ENCODE data around the gene CAMK1G. TPM values are rescaled to one million over a fixed set of nuclear protein-coding genes. Genes with fewer than 3 reads are reported as not detected.
A peak's percentile ranks its signal among the peaks of the same experiment; 100 is the strongest.

Gene CAMK1G
- total RNA-seq, 2 experiments from 2014 or later, result 0.69 to 0.94 TPM

DNA sequence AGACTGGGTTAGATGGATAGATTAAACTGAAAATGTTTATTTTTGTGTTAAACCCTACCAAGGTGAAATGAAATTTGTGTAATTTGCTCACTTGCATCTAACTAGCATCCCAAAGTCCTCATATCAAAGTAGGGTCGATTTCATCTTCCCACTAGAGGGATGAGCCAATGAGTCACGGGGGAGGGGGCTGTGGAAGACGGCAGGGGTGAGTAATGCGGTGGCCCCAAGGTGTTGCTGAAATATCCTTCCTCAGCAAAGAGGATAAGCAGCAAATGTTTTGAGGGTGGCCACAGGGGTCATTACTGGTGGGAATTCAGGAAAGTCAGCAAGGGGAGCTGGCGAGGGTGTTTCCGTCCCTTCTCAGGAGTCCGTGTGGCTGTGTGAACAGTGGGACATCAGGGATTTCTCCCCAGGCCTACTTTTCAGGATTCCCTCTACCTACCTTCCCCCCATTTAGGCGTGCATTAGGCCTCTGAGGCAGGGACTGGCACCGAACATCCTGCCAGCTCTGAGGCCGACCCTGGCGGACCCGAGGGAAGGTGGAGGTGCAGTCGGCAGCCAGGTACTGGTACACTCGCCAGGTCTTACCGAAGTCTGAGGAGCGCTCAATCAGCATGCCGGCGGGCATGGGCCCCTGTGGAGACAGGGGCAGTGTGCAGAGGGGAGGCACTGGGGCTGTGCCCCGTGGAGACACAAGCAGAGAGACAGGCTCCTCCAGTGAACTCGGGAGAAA, 50.7 kb downstream of the CAMK1G start:
- Mint-ChIP-seq H3K27me3 (no peaks in the 10 kb centered on the region), H3K4me1 (ENCODE audit: low read depth) (peaks cover 5% of the 10 kb centered on the region), H3K4me3 (no peak overlapping the region), H3K27ac (no peak overlapping the region), H3K9me3 (no peaks in the 10 kb centered on the region), H3K36me3 (no peaks in the 10 kb centered on the region)
- no peak for DNase-seq
- CTCF ChIA-PET, result interaction anchor here (0.8 to 2.0 kb wide), 3 partner anchors 52 to 67 kb away, joined by 3 to 5 read pairs (median 4); no protein-coding TSS in a partner anchor
- intact Hi-C loops (cut with micrococcal nuclease), result no loop called here
- POLR2A ChIA-PET, result no interaction called here

DNA sequence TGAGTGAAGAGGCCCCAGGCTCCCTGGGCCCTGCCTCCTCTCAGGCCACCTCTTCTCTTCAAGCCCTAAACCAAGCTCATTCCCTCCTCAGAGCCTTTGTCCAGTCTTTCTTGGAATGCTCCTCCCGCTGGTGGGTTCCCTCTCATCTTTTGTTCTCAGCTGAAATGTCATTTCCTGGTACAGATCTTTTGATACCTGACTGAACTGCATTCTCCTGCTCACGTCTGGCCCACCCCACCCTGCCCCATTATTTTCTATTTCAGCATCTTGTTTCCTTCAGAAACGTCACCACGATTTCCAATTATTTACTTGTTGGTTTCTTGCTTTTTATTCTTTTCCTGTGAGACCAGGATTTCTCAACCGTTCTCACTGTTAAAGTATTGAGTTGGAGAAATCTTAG, 52.3 kb downstream of the CAMK1G start:
- CTCF ChIA-PET, result interaction anchor here (1.4 kb wide), 1 partner anchor 8 kb away, joined by 4 read pairs; no protein-coding TSS in a partner anchor
- POLR2A ChIA-PET, result interaction anchor here (1.1 kb wide), 1 partner anchor 61 kb away, joined by 3 read pairs; no protein-coding TSS in a partner anchor
- H3K4me3 Mint-ChIP-seq, result no peak overlapping the region
- intact Hi-C loops (cut with micrococcal nuclease), result no loop called here
- H3K36me3 Mint-ChIP-seq, result no peaks in the 10 kb centered on the region
- no peaks in the 10 kb centered on the region for H3K9me3 Mint-ChIP-seq
- DNase-seq, result no peak
- H3K27me3 Mint-ChIP-seq, result no peaks in the 10 kb centered on the region
- H3K4me1 Mint-ChIP-seq (ENCODE audit: low read depth), result peaks cover 2% of the 10 kb centered on the region
- no peak overlapping the region for H3K27ac Mint-ChIP-seq

DNA sequence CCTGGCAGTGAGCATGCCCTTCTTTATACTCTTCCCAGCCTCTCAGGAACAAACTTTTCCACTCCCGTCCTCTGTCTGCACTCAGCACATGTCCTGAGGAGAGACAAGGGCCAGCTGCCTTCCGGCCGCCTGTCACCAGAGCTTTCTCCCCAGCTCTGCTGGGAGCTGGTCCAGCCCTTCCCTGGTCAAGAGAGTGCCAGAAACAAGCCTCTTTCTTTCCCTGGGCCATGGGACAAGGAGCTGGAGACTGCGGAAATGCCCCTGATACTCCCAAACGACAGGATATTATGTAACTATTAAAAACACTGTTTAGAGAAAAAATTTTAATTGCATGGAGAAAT, 58.3 kb downstream of the CAMK1G start:
- no peaks in the 10 kb centered on the region for H3K27me3 Mint-ChIP-seq
- no peaks in the 10 kb centered on the region for H3K36me3 Mint-ChIP-seq
- ChIA-PET CTCF (interaction anchor here (0.8 to 2.6 kb wide), 4 partner anchors 10 to 75 kb away, joined by 3 to 13 read pairs (median 3); no protein-coding TSS in a partner anchor), POLR2A (interaction anchor here (0.7 kb wide), 1 partner anchor 35 kb away, joined by 3 read pairs; no protein-coding TSS in a partner anchor)
- no peak overlapping the region for H3K27ac Mint-ChIP-seq
- peaks cover 3% of the 10 kb centered on the region for H3K4me1 Mint-ChIP-seq (ENCODE audit: low read depth)
- no peaks in the 10 kb centered on the region for H3K9me3 Mint-ChIP-seq
- intact Hi-C loops (cut with micrococcal nuclease), result no loop called here
- no peak overlapping the region for H3K4me3 Mint-ChIP-seq
- no peak for DNase-seq

DNA sequence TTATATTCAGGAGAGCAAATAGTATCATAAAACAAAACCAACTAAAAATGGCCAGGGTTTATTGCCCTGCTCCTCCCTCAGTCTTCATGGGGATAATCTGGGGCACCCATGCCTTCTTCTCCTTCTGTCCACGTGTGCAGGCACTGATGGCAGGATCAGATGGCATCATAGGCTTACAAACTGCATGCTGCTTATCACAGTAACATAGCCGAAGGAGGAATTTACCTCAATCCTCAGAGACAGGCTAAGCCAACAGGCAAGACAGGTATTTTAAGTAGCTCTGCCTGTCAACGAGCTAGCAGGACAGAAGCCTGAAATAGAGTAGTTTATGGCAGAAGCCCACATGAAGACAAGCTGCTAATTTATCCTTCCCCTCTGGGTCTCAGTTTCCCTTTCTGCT, 59.3 kb downstream of the CAMK1G start:
- Mint-ChIP-seq H3K9me3 (no peaks in the 10 kb centered on the region), H3K27me3 (no peaks in the 10 kb centered on the region), H3K27ac (no peak overlapping the region), H3K4me1 (ENCODE audit: low read depth) (peaks cover 3% of the 10 kb centered on the region), H3K4me3 (no peak overlapping the region), H3K36me3 (no peaks in the 10 kb centered on the region)
- intact Hi-C loops (cut with micrococcal nuclease), result no loop called here
- CTCF ChIA-PET, result interaction anchor here (0.8 to 2.6 kb wide), 5 partner anchors 11 to 76 kb away, joined by 3 to 13 read pairs (median 4); no protein-coding TSS in a partner anchor
- DNase-seq, result no peak
- POLR2A ChIA-PET, result no interaction called here

- Mint-ChIP-seq H3K27ac (no peak overlapping the region), H3K4me1 (ENCODE audit: low read depth) (peaks cover 8% of the 10 kb centered on the region), H3K36me3 (no peaks in the 10 kb centered on the region), H3K27me3 (no peaks in the 10 kb centered on the region), H3K4me3 (no peak overlapping the region), H3K9me3 (no peaks in the 10 kb centered on the region)
- intact Hi-C loops (cut with micrococcal nuclease), result no loop called here
- CTCF ChIA-PET, result interaction anchor here (1.1 to 2.6 kb wide), 3 partner anchors 16 to 50 kb away, joined by 4 to 13 read pairs (median 7); no protein-coding TSS in a partner anchor
- no peak for DNase-seq
- POLR2A ChIA-PET, result no interaction called here
Observed at GRCh38 chr1:209643285-209644020, 59.9 kb downstream of the CAMK1G start.

DNA sequence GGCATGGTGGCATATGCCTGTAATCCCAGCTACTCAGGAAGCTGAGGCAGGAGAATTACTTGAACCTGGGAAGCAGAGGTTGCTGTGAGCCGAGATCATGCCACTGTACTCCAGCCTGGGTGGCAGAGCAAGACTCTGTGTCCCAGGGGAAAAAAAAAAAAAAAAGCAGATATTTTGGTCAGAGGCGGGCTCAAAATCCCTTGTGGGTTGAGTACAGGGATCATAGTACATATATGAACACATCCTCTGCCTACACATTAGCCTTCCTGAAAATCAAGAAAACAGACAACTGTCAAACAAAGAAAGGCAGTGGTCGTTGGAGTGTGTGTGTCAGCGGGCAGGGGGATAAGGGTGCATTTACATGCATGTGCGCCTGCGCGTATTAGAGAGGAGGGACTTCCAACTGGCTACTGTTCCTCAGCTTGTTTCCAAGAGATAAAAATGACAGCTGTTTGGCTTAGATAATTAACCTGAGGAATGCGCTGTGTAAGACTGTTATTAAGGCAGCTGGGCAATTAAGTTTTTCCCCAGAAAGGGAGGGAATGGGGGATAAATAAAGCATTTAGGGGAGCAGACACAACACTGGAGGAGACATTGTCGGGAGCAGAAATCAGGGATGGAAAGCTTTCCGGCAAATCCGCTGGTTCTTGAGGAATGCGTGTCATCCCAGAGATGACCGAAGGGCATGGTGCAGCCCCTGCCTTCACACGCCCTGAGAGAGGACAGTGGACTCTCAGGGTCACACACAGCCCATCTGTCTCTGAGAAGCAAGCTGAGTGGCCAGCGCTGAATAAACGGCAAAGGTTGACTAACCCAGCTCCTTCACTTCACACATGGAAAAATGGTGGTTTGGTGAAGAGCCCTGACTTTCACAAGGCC, 62.3 kb downstream of the CAMK1G start:
- no peak for DNase-seq
- Mint-ChIP-seq H3K4me1 (ENCODE audit: low read depth) (peaks cover 28% of the 10 kb centered on the region), H3K9me3 (no peaks in the 10 kb centered on the region), H3K4me3 (no peak overlapping the region), H3K27ac (no peak overlapping the region), H3K36me3 (no peaks in the 10 kb centered on the region), H3K27me3 (no peaks in the 10 kb centered on the region)
- ChIA-PET CTCF (no interaction called here), POLR2A (no interaction called here)
- intact Hi-C loops (cut with micrococcal nuclease), result no loop called here

DNA sequence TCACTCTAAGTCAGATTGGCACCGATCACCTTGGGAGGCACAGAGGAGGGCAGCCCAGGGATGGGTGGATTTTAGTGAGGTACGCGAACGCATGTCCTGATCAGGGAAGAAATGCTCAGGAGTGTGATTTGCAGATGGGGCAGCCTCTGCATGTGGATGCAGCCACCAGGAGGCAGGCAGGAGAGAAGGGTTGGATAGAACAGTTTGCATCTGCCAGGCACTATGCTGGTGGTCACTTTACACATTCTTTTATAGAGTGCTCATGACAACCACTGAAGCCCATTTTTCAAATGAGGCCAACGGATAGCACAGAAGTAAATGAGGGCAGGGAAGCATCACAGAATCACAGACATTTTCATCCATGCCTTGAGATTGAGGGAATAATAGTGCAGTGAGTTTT, 63.0 kb downstream of the CAMK1G start:
- H3K9me3 Mint-ChIP-seq, result no peaks in the 10 kb centered on the region
- intact Hi-C loops (cut with micrococcal nuclease), result no loop called here
- no peak overlapping the region for H3K4me3 Mint-ChIP-seq
- ChIA-PET POLR2A (no interaction called here), CTCF (no interaction called here)
- no peak for DNase-seq
- no peak overlapping the region for H3K27ac Mint-ChIP-seq
- H3K4me1 Mint-ChIP-seq (ENCODE audit: low read depth), result peaks cover 35% of the 10 kb centered on the region
- H3K36me3 Mint-ChIP-seq, result no peaks in the 10 kb centered on the region
- no peaks in the 10 kb centered on the region for H3K27me3 Mint-ChIP-seq

DNA sequence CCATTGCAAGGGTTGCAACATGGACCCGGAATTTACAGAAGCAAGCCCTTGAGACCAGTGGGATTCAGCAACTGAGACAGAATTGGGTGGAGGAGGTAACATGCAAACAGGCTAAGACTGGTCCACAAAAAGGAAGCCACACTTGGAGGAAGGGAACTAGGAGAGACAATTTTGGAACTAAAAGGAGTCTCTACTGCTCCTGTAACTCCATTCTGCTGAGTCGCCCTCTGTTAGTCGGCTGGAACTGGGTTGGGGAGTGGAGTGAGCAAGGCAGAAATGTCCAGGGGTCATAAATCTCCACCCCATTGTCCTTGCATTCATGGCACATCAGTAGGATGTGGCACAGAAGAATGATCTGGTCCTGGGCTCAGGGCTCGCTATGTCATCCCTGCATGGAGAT, 63.6 kb downstream of the CAMK1G start:
- Mint-ChIP-seq H3K27me3 (no peaks in the 10 kb centered on the region), H3K4me1 (ENCODE audit: low read depth) (peaks cover 40% of the 10 kb centered on the region), H3K9me3 (no peaks in the 10 kb centered on the region), H3K36me3 (no peaks in the 10 kb centered on the region), H3K4me3 (no peak overlapping the region), H3K27ac (no peak overlapping the region)
- CTCF ChIA-PET, result no interaction called here
- DNase-seq, result no peak
- POLR2A ChIA-PET, result no interaction called here
- intact Hi-C loops (cut with micrococcal nuclease), result no loop called here

GRCh38 chr1:209648346-209648745, 64.8 kb downstream of the CAMK1G start:
- Mint-ChIP-seq H3K4me3 (no peak overlapping the region), H3K27ac (no peak overlapping the region), H3K36me3 (no peaks in the 10 kb centered on the region), H3K9me3 (no peaks in the 10 kb centered on the region), H3K27me3 (no peaks in the 10 kb centered on the region), H3K4me1 (ENCODE audit: low read depth) (peaks cover 51% of the 10 kb centered on the region)
- CTCF ChIA-PET, result interaction anchor here (2.4 kb wide), 1 partner anchor 21 kb away, joined by 13 read pairs; no protein-coding TSS in a partner anchor
- POLR2A ChIA-PET, result no interaction called here
- intact Hi-C loops (cut with micrococcal nuclease), result no loop called here
- no peak for DNase-seq

GRCh38 chr1:209648931-209649776, 65.6 kb downstream of the CAMK1G start:
- intact Hi-C loops (cut with micrococcal nuclease), result no loop called here
- Mint-ChIP-seq H3K36me3 (no peaks in the 10 kb centered on the region), H3K27ac (peak overlapping the region; percentile 69), H3K27me3 (no peaks in the 10 kb centered on the region), H3K4me1 (ENCODE audit: low read depth) (peaks cover 57% of the 10 kb centered on the region), H3K9me3 (no peaks in the 10 kb centered on the region), H3K4me3 (no peak overlapping the region)
- ChIA-PET CTCF (interaction anchor here (0.9 to 2.4 kb wide), 5 partner anchors 22 to 99 kb away, joined by 3 to 13 read pairs (median 3); partner anchors contain the start of gene G0S2), POLR2A (interaction anchor here (0.9 to 1.0 kb wide), 2 partner anchors 24 to 725 kb away, joined by 3 read pairs; no protein-coding TSS in a partner anchor)
- DNase-seq, result no peak

GRCh38 chr1:209650454-209650853, 66.9 kb downstream of the CAMK1G start:
- Mint-ChIP-seq H3K27me3 (no peaks in the 10 kb centered on the region), H3K9me3 (no peaks in the 10 kb centered on the region), H3K27ac (peak overlapping the region; percentile 50), H3K4me3 (peak overlapping the region; percentile 30), H3K36me3 (no peaks in the 10 kb centered on the region), H3K4me1 (ENCODE audit: low read depth) (peaks cover 60% of the 10 kb centered on the region)
- ChIA-PET CTCF (interaction anchor here (0.8 to 2.4 kb wide), 3 partner anchors 23 to 97 kb away, joined by 3 to 13 read pairs (median 3); no protein-coding TSS in a partner anchor), POLR2A (interaction anchor here (0.5 kb wide), 2 partner anchors 25 to 71 kb away, joined by 3 to 4 read pairs; partner anchors contain the start of gene G0S2)
- DNase-seq, result no peak
- intact Hi-C loops (cut with micrococcal nuclease), result loop anchor here (2.0 kb wide), 2 partner anchors 22 to 96 kb away; no protein-coding TSS in a partner anchor

Data from activated CD4-positive, alpha-beta memory T cell treated with anti-CD3 and anti-CD28 coated beads for 36 hours (primary cell).